HepG2 (cell line): Measurements from ENCODE around the gene APC2. TPM values are rescaled to one million over a fixed set of nuclear protein-coding genes. Genes with fewer than 3 reads are reported as not detected.

Experiments
- ATAC-seq: fragments of 200-7000 bp; cut with Tn5 transposase; 3 replicates; pipeline ENCODE4 v1.9.1; 2020; ENCODE audit warnings: mild to moderate bottlenecking, moderate library complexity
- BruUV-seq: library from RNA; stranded (reverse); fragments of 400-500 nt; replicated peaks from 2 replicates; lab custom pipeline; 2021; lab: Mats Ljungman, UMichigan
- CTCF ChIA-PET: fragments of 300-600 bp; formaldehyde crosslinking; extraction: SDS; loops from one replicate; lab custom pipeline; 2021; ENCODE audit warnings: low total read pairs, inconsistent platforms, low intra/inter-chr PET ratio; lab: Yijun Ruan, JAX
- POLR2A ChIA-PET: fragments of 350-600 bp; sonication (Branson Sonifier 250); formaldehyde crosslinking; loops from one replicate; lab custom pipeline; 2020; ENCODE audit warnings: antibody characterized with exemption, inconsistent platforms; lab: Yijun Ruan, JAX
- DNase-seq: peaks from one replicate; pipeline ENCODE4 v3.0.0-alpha.2; 2015; ENCODE audit warnings: low spot score
- FAIRE-seq: peaks from 3 replicates; lab custom pipeline; 2011; peaks lifted over from hg19 to GRCh38; lab: Jason Lieb, UNC
- H2AFZ ChIP-seq: one replicate; pipeline ENCODE4 v1.6.1; 2011; ENCODE audit warnings: low read length, inconsistent platforms
- H3K27ac ChIP-seq: fragments of 300-600 bp; 3 replicates; pipeline ENCODE4 v1.8.0; 2011; ENCODE audit warnings: mixed run types, mild to moderate bottlenecking, mixed read lengths, low read length, inconsistent platforms; ENCODE audit not compliant: insufficient read depth; ENCODE audit errors: extremely low read length
- H3K27me3 ChIP-seq, 2 experiments: fragments of 200-600 bp in 1 of 2; 2 replicates in 1 of 2; 3 replicates in 1 of 2; pipeline versions ENCODE4 v1.6.0 to v1.8.0; 2011; ENCODE audit warnings: low read length in 2 of 2, mild to moderate bottlenecking in 2 of 2, moderate library complexity in 2 of 2, inconsistent platforms in 1 of 2; ENCODE audit not compliant: insufficient read depth in 2 of 2, control insufficient read depth in 1 of 2
- H3K36me3 ChIP-seq, 2 experiments: fragments of 200-600 bp in 1 of 2; replicated peaks in 1 of 2; 2 replicates in 1 of 2; 3 replicates in 1 of 2; pipeline versions ENCODE4 v1.5.1 to v1.8.0; 2011; ENCODE audit warnings: low read length in 2 of 2, inconsistent platforms in 1 of 2; ENCODE audit not compliant: insufficient read depth in 2 of 2, control insufficient read depth in 1 of 2
- H3K4me1 ChIP-seq: 2 replicates; pipeline ENCODE4 v1.5.1; 2012; ENCODE audit warnings: low read length, inconsistent platforms; ENCODE audit not compliant: insufficient read depth
- H3K4me2 ChIP-seq: 2 replicates; pipeline ENCODE4 v1.6.0; 2011; ENCODE audit warnings: low read depth, low read length, inconsistent platforms
- H3K4me3 ChIP-seq, 3 experiments: fragments of 200-600 bp in 1 of 3; sonication (generic), shearing (Covaris generic) in 1 of 3; replicated peaks in 1 of 3; 2 replicates each; pipeline ENCODE4 v1.5.1; 2011 to 2016; ENCODE audit warnings: low read length in 3 of 3, inconsistent platforms in 2 of 3, low read depth in 2 of 3, mild to moderate bottlenecking in 2 of 3, control low read depth in 1 of 3, mixed read lengths in 1 of 3; ENCODE audit not compliant: insufficient read depth in 1 of 3
- H3K79me2 ChIP-seq: one replicate; pipeline ENCODE4 v1.6.1; 2011; ENCODE audit warnings: low read length, inconsistent platforms; ENCODE audit not compliant: insufficient read depth
- H3K9ac ChIP-seq: 2 replicates; pipeline ENCODE4 v1.6.0; 2011; ENCODE audit warnings: mild to moderate bottlenecking, low read depth, low read length, inconsistent platforms; ENCODE audit not compliant: insufficient read depth
- H3K9me3 ChIP-seq: 2 replicates; pipeline ENCODE4 v1.5.1; 2012; ENCODE audit warnings: mild to moderate bottlenecking, low read length
- H4K20me1 ChIP-seq: 2 replicates; pipeline ENCODE4 v1.6.0; 2011; ENCODE audit warnings: inconsistent platforms, mild to moderate bottlenecking, low read length, moderate library complexity; ENCODE audit not compliant: insufficient read depth
- ADNP ChIP-seq: sonication (generic); formaldehyde crosslinking; IDR thresholded peaks from 2 replicates; pipeline ENCODE4 v1.4.0; 2020; ENCODE audit warnings: missing genetic modification reagents
- DNMT1 ChIP-seq: sonication (generic); formaldehyde crosslinking; IDR thresholded peaks from 2 replicates; pipeline ENCODE4 v1.5.1; 2020; ENCODE audit warnings: mild to moderate bottlenecking, missing genetic modification reagents
- FIP1L1 ChIP-seq: fragments of 200-400 bp; formaldehyde crosslinking; IDR thresholded peaks from 2 replicates; pipeline ENCODE4 v1.6.1; 2018; ENCODE audit warnings: low read depth, mild to moderate bottlenecking, low read length, moderate library complexity, borderline replicate concordance; ENCODE audit not compliant: insufficient read depth
- HIC2 ChIP-seq: sonication (generic); formaldehyde crosslinking; IDR thresholded peaks from 2 replicates; pipeline ENCODE4 v1.9.0; 2022; ENCODE audit warnings: low read depth, missing genetic modification reagents
- HNF4G ChIP-seq, 2 experiments: sonication (generic) in 1 of 2; formaldehyde crosslinking in 1 of 2; IDR thresholded peaks; 2 replicates each; pipeline versions ENCODE4 v1.4.0 to v1.6.1; 2011 to 2020; ENCODE audit warnings: borderline replicate concordance in 2 of 2, low read depth in 2 of 2, mild to moderate bottlenecking in 2 of 2, low read length in 1 of 2, missing genetic modification reagents in 1 of 2, moderate library complexity in 1 of 2
- PITX1 ChIP-seq: sonication (generic); formaldehyde crosslinking; IDR thresholded peaks from 2 replicates; pipeline ENCODE4 v1.5.1; 2020; ENCODE audit warnings: mild to moderate bottlenecking, missing genetic modification reagents
- RFX1 ChIP-seq: fragments of 450-650 bp; IDR thresholded peaks from 2 replicates; pipeline ENCODE4 v1.6.1; 2017
- RXRA ChIP-seq: sonication (generic); formaldehyde crosslinking; IDR thresholded peaks from 2 replicates; pipeline ENCODE4 v1.5.1; 2020; ENCODE audit warnings: missing genetic modification reagents
- U2AF2 ChIP-seq: fragments of 200-400 bp; formaldehyde crosslinking; IDR thresholded peaks from 2 replicates; pipeline ENCODE4 v1.6.1; 2017; ENCODE audit warnings: low read depth, mild to moderate bottlenecking, low read length
- YEATS2 ChIP-seq: sonication (generic); formaldehyde crosslinking; IDR thresholded peaks from 2 replicates; pipeline ENCODE4 v1.4.0; 2020; ENCODE audit warnings: missing genetic modification reagents, borderline replicate concordance
- ZBTB38 ChIP-seq: sonication (generic); formaldehyde crosslinking; IDR thresholded peaks from 2 replicates; pipeline ENCODE4 v1.5.1; 2020; ENCODE audit warnings: mild to moderate bottlenecking, missing genetic modification reagents
- ZNF253 ChIP-seq: sonication (generic); formaldehyde crosslinking; IDR thresholded peaks from 2 replicates; pipeline ENCODE4 v1.8.0; 2022; ENCODE audit warnings: mild to moderate bottlenecking, missing genetic modification reagents, borderline replicate concordance
- ZNF564 ChIP-seq: sonication (generic); formaldehyde crosslinking; IDR thresholded peaks from 2 replicates; pipeline ENCODE4 v1.8.1; 2023; ENCODE audit warnings: mild to moderate bottlenecking, missing genetic modification reagents
- ZNF569 ChIP-seq: sonication (generic); formaldehyde crosslinking; IDR thresholded peaks from 2 replicates; pipeline ENCODE4 v1.5.0; 2020; ENCODE audit warnings: mild to moderate bottlenecking, missing genetic modification reagents, moderate library complexity, borderline replicate concordance
- ZSCAN25 ChIP-seq: sonication (generic); formaldehyde crosslinking; IDR thresholded peaks from 2 replicates; pipeline ENCODE4 v1.8.0; 2022; ENCODE audit warnings: mild to moderate bottlenecking, missing genetic modification reagents
- WGBS: methylation state at CpG from one replicate; pipeline ENCODE4 v1.1.6; 2017; ENCODE audit warnings: low lambda C conversion rate; 5-methylcytosine and 5-hydroxymethylcytosine counted together
- in situ Hi-C: cut with HindIII; loops from 2 replicates; pipeline ENCODE4 v1.10.0; 2017; ENCODE audit warnings: low pct_unique_long_range_greater_than_20kb; ENCODE audit not compliant: extremely low pct_ligation_motif_present
- intact Hi-C: fragments of 100-400 bp; cut with micrococcal nuclease; formaldehyde crosslinking; loops from one replicate; pipeline ENCODE4 v1.10.0; 2022; ENCODE audit not compliant: unreplicated experiment
- polyA plus RNA-seq, 8 experiments: library from polyadenylated mRNA; depleted of rRNA in 3 of 8; stranded (reverse) in 7 of 8; unstranded in 1 of 8; fragments of >200 nt; fragmentation: Illumina TruSeq in 4 of 8; extraction: Trizol in 4 of 8; gene quantifications; 2 replicates each; pipeline versions ENCODE4 v1.2.1 to v1.2.3, GENCODE V29; 2011 to 2016; ENCODE audit warnings: low read depth in 4 of 8, missing spikeins in 1 of 8, mixed read lengths in 1 of 8; ENCODE audit not compliant: insufficient read depth in 1 of 8
- total RNA-seq, 5 experiments: library from RNA; depleted of rRNA; stranded (reverse); fragments of >200 nt; fragmentation: Illumina TruSeq; extraction: Trizol; gene quantifications; 2 replicates each; pipeline ENCODE4 v1.2.3, GENCODE V29; 2016; ENCODE audit warnings: low read depth in 1 of 5

Gene APC2
- total and polyA plus RNA-seq, 2 of the 13 experiments (the other 11 are each of a cell fraction or from before 2014, with no cell fraction given) = 0.08 to 0.22 TPM

- no peaks in the 10 kb centered on the region for H3K9me3 ChIP-seq
- in situ Hi-C loops = no loop called here
- peaks cover 2 to 4% of the 10 kb centered on the region in 2 experiments; a peak in 1 of 5 replicates for H3K36me3 ChIP-seq
- 0 out of 2 replicates have a peak, but pooled peaks cover 3% of the 10 kb centered on the region for H4K20me1 ChIP-seq
- DNase-seq (no peak), FAIRE-seq (no peak), ATAC-seq (no peak)
- peaks cover 46% of the 10 kb centered on the region for H3K4me1 ChIP-seq
- H3K9ac ChIP-seq = peak overlapping the region; percentile 40; the same call in 1 of the 2 replicates
- H3K27me3 ChIP-seq = no peaks in the 10 kb centered on the region
- H3K4me2 ChIP-seq = no peak overlapping the region
- intact Hi-C loops = no loop called here
- H3K27ac ChIP-seq = peak overlapping the region; percentile 85
- WGBS = over 99% methylated on average over 15 of the region's 36 CpGs
- peaks cover 14% of the 10 kb centered on the region for H3K79me2 ChIP-seq
- H3K4me3 ChIP-seq = no peak overlapping the region
- CTCF ChIA-PET = no interaction called here
- H2AFZ ChIP-seq = no peak overlapping the region
- TF ChIP-seq U2AF2 (no peak), DNMT1 (CRISPR knock-in tag) (0 out of 2 replicates have a peak, but pooled peaks have one; percentile 58)
- POLR2A ChIA-PET = interaction anchor here (2.7 kb wide), 1 partner anchor 10 kb away, joined by 29 read pairs; the partner anchor contains the start of gene REEP6
- no TSS peak for BruUV-seq
Measured at GRCh38 chr19:1481893-1482360, 32.0 kb downstream of the APC2 start.

GRCh38 chr19:1482361-1483130, 32.6 kb downstream of the APC2 start:
- Histone ChIP-seq H3K4me2 (no peak overlapping the region), H3K79me2 (peaks cover 9% of the 10 kb centered on the region), H3K9ac (no peak overlapping the region), H3K4me3 (no peak overlapping the region), H3K4me1 (peaks cover 40% of the 10 kb centered on the region), H4K20me1 (0 out of 2 replicates have a peak, but pooled peaks cover 3% of the 10 kb centered on the region), H2AFZ (no peak overlapping the region), H3K9me3 (no peaks in the 10 kb centered on the region), H3K27ac (peak overlapping the region; percentile 40), H3K36me3 (no peaks in the 10 kb centered on the region), H3K27me3 (no peaks in the 10 kb centered on the region)
- CTCF ChIA-PET = no interaction called here
- FAIRE-seq (no peak), ATAC-seq (no peak), DNase-seq (peak; percentile 35)
- POLR2A ChIA-PET = interaction anchor here (2.7 kb wide), 1 partner anchor 9 kb away, joined by 29 read pairs; the partner anchor contains the start of gene REEP6
- BruUV-seq = no TSS peak
- 92% methylated on average over 26 of the region's 37 CpGs for WGBS
- in situ Hi-C loops (no loop called here), intact Hi-C loops (no loop called here)
- TF ChIP-seq ZNF569 (CRISPR knock-in tag) (no peak), HNF4G (IDR thresholded peaks at IDR 0.05; ENCODE audit: borderline replicate concordance, low read depth, low read length) (peak; percentile 45; the same call in 1 of the 2 replicates), HNF4G (CRISPR knock-in tag; IDR thresholded peaks at IDR 0.05; ENCODE audit: borderline replicate concordance, low read depth) (no peak), YEATS2 (CRISPR knock-in tag) (no peak), RFX1 (no peak), HIC2 (CRISPR knock-in tag) (0 out of 2 replicates have a peak, but pooled peaks have one; percentile 51), ZNF253 (CRISPR knock-in tag) (no peak), FIP1L1 (no peak), ZNF564 (CRISPR knock-in tag) (no peak), ADNP (CRISPR knock-in tag) (0 out of 2 replicates have a peak, but pooled peaks have one; percentile 52), PITX1 (no peak), RXRA (CRISPR knock-in tag) (peak; percentile 20; the same call in 1 of the 2 replicates), ZBTB38 (CRISPR knock-in tag) (peak; percentile 88; the same call in 1 of the 2 replicates), ZSCAN25 (no peak)
